Psoas muscle (tissue), 8 donors: ENCODE measurements around the gene BIRC3. TPM values are rescaled to one million over a fixed set of nuclear protein-coding genes. Genes with fewer than 3 reads are reported as not detected.

Experiments
- ATAC-seq, 4 donors: fragments of 200-7000 bp; cut with Tn5 transposase; one replicate each; pipeline ENCODE4 v1.9.1; 2020; ENCODE audit warnings: moderate library complexity in 3 of 4, mild to moderate bottlenecking in 2 of 4
- DNase-seq, 2 donors: peaks; one replicate each; pipeline ENCODE4 v3.0.0-alpha.2; 2020
- H3K27ac ChIP-seq: fragments of 200-600 bp; one replicate; pipeline ENCODE4 v1.8.0; 2022
- H3K27me3 ChIP-seq, 3 donors: fragments of 200-600 bp in 1 of 3; one replicate each; pipeline versions ENCODE4 v1.6.1 to v1.8.0; 2013 to 2022; ENCODE audit warnings: low read length in 2 of 3, mild to moderate bottlenecking in 2 of 3, moderate library complexity in 1 of 3; ENCODE audit not compliant: insufficient read depth in 3 of 3
- H3K36me3 ChIP-seq, 2 donors: fragments of 200-600 bp in 1 of 2; one replicate each; pipeline versions ENCODE4 v1.6.1 to v1.8.0; 2013 to 2022; ENCODE audit warnings: low read depth in 1 of 2, mild to moderate bottlenecking in 1 of 2, moderate library complexity in 1 of 2; ENCODE audit not compliant: insufficient read depth in 1 of 2
- H3K4me1 ChIP-seq: fragments of 200-600 bp; one replicate; pipeline ENCODE4 v1.8.0; 2022
- H3K4me3 ChIP-seq: fragments of 200-600 bp; one replicate; pipeline ENCODE4 v1.8.0; 2022; ENCODE audit warnings: mild to moderate bottlenecking
- H3K9me3 ChIP-seq: fragments of 200-600 bp; one replicate; pipeline ENCODE4 v1.8.0; 2022
- WGBS, 3 donors: extraction: QIAGEN DNeasy Blood & Tissue Kit; methylation state at CpG; one replicate each; pipeline versions ENCODE4 v1.1.6 to v1.1.7; 2013; 5-methylcytosine and 5-hydroxymethylcytosine counted together
- intact Hi-C, 2 donors: fragments of 100-400 bp; cut with DNase I; formaldehyde crosslinking; loops; one replicate each; pipeline versions ENCODE4 v1.11.0 to v1.14.2; 2022
- polyA plus RNA-seq, 3 donors: library from polyadenylated mRNA; stranded (reverse); fragments of 200-250 nt; gene quantifications; one replicate each; pipeline ENCODE4 v1.2.3, GENCODE V29; 2013
- total RNA-seq, 4 donors: library from RNA; stranded (reverse); fragmentation: NEBNext Ultra II Directional in 2 of 4; extraction: Animal tissue kit (Norgen Biotek cat#: 25700) in 2 of 4; gene quantifications; one replicate each; pipeline versions ENCODE4 v1.2.1 to v1.2.4, GENCODE V29; 2021 to 2023
- TF ChIP-seq, protein P1 (sequence below): fragments of 200-600 bp; IDR thresholded peaks from one replicate; pipeline ENCODE4 v1.8.0; 2022; ENCODE audit warnings: antibody characterized with exemption
- donor health status: healthy with polysubstance abuse.
- donor health status: DM: no; HTN: no; CAD: no; lungs with moderate emphysema.
- donor health status: Bipolar disorder and iron deficiency.
- donor health status: healthy.
- donor health status: DM: yes; HTN: yes; CAD: no.
- donor health status: DM: no; HTN: no; CAD: no.
- donor health status: DM: no; HTN: no; CAD: no.
- donor health status: DM: yes; HTN: yes; CAD: no.

BIRC3 gene
- total and polyA plus RNA-seq, 7 donors, result 0.97 to 3.8 (median 2.3) TPM

DNA sequence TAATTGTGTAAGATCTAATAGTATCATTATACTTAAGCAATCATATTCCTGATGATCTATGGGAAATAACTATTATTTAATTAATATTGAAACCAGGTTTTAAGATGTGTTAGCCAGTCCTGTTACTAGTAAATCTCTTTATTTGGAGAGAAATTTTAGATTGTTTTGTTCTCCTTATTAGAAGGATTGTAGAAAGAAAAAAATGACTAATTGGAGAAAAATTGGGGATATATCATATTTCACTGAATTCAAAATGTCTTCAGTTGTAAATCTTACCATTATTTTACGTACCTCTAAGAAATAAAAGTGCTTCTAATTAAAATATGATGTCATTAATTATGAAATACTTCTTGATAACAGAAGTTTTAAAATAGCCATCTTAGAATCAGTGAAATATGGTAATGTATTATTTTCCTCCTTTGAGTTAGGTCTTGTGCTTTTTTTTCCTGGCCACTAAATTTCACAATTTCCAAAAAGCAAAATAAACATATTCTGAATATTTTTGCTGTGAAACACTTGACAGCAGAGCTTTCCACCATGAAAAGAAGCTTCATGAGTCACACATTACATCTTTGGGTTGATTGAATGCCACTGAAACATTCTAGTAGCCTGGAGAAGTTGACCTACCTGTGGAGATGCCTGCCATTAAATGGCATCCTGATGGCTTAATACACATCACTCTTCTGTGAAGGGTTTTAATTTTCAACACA lies 6.4 kb downstream of the BIRC3 start:
- WGBS, 3 donors, result 86 to 96% (median 88%) methylated on average over 1 of the region's 1 CpG
- DNase-seq (no peak), ATAC-seq (no peak)
- Histone ChIP-seq H3K36me3 (peaks cover 0 to 12% of the 10 kb centered on the region in 2 donors), H3K9me3 (no peaks in the 10 kb centered on the region), H3K4me3 (no peak overlapping the region), H3K27me3 (no peaks in the 10 kb centered on the region), H3K4me1 (no peaks in the 10 kb centered on the region), H3K27ac (no peak overlapping the region)
- TF ChIP-seq, protein P1, sequence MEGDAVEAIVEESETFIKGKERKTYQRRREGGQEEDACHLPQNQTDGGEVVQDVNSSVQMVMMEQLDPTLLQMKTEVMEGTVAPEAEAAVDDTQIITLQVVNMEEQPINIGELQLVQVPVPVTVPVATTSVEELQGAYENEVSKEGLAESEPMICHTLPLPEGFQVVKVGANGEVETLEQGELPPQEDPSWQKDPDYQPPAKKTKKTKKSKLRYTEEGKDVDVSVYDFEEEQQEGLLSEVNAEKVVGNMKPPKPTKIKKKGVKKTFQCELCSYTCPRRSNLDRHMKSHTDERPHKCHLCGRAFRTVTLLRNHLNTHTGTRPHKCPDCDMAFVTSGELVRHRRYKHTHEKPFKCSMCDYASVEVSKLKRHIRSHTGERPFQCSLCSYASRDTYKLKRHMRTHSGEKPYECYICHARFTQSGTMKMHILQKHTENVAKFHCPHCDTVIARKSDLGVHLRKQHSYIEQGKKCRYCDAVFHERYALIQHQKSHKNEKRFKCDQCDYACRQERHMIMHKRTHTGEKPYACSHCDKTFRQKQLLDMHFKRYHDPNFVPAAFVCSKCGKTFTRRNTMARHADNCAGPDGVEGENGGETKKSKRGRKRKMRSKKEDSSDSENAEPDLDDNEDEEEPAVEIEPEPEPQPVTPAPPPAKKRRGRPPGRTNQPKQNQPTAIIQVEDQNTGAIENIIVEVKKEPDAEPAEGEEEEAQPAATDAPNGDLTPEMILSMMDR, result no peak
- intact Hi-C loops, result no loop called here

DNA sequence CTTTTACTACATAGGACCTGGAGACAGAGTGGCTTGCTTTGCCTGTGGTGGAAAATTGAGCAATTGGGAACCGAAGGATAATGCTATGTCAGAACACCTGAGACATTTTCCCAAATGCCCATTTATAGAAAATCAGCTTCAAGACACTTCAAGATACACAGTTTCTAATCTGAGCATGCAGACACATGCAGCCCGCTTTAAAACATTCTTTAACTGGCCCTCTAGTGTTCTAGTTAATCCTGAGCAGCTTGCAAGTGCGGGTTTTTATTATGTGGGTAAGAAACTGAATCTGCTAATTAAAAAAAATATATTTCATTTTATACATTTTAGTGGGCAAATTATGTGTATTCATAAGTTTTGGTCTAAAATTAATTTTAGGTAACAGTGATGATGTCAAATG lies 7.8 kb downstream of the BIRC3 start:
- Histone ChIP-seq H3K27ac (no peak overlapping the region), H3K27me3 (no peaks in the 10 kb centered on the region), H3K4me3 (no peak overlapping the region), H3K36me3 (peaks cover 0 to 20% of the 10 kb centered on the region in 2 donors), H3K9me3 (no peaks in the 10 kb centered on the region), H3K4me1 (no peaks in the 10 kb centered on the region)
- intact Hi-C loops, result no loop called here
- DNase-seq (no peak), ATAC-seq (no peak)
- WGBS, 3 donors, result 61 to 80% (median 64%) methylated on average over 3 of the region's 3 CpGs
- TF ChIP-seq, protein P1, result no peak

DNA sequence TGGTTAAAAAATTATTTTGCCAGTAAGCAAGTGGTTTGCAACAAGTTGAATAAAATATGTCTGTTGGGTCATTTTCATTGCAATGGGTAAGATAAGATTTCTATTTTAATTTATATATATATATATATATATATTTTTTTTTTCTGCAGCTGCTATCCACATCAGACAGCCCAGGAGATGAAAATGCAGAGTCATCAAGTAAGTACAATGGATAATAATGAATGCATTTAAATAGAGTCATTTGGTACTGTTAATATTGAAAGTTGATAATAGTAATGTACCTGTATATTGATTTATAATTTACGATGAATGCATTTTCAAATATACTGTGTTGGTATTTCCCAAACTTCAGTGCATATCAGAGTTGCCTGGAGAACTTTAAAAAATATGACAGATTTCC lies 11.5 kb downstream of the BIRC3 start:
- intact Hi-C loops, result no loop called here
- H3K27ac ChIP-seq, result no peak overlapping the region
- TF ChIP-seq, protein P1, result no peak
- 97 to 100% (median 100%) methylated on average over 1 of the region's 1 CpG for WGBS, 3 donors
- ATAC-seq (no peak), DNase-seq (no peak)
- H3K27me3 ChIP-seq, result no peaks in the 10 kb centered on the region
- no peaks in the 10 kb centered on the region for H3K4me1 ChIP-seq
- H3K36me3 ChIP-seq, result peaks cover 0 to 27% of the 10 kb centered on the region in 2 donors
- H3K4me3 ChIP-seq, result no peak overlapping the region
- H3K9me3 ChIP-seq, result no peaks in the 10 kb centered on the region

DNA sequence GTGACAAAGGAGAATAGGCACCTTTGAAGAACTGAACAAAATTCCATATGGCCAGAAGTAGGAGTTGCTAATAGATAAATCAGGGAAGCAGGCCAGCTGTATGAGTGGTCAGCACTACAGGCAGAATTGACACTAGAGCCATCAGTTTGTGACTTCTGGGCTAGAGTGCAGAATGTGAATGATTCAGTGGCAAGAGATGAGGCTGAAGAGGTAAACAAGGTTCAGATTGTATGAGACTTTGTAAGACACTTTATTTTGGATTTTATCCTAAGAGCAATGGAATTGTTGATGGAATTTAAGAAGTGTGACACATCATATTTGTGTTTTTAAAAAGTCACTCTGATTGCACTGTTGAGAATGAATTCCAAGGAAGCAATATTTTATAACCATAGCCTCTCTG lies 12.9 kb downstream of the BIRC3 start:
- DNase-seq (no peak), ATAC-seq (no peak)
- H3K36me3 ChIP-seq, result peaks cover 0 to 27% of the 10 kb centered on the region in 2 donors
- no peaks in the 10 kb centered on the region for H3K4me1 ChIP-seq
- intact Hi-C loops, result loop anchor here in 1 of 2 donors (5.0 kb wide), 1 partner anchor 38 kb away; no protein-coding TSS in a partner anchor
- no peak overlapping the region for H3K27ac ChIP-seq
- H3K27me3 ChIP-seq, result no peaks in the 10 kb centered on the region
- no peak overlapping the region for H3K4me3 ChIP-seq
- TF ChIP-seq, protein P1, result no peak
- no peaks in the 10 kb centered on the region for H3K9me3 ChIP-seq

DNA sequence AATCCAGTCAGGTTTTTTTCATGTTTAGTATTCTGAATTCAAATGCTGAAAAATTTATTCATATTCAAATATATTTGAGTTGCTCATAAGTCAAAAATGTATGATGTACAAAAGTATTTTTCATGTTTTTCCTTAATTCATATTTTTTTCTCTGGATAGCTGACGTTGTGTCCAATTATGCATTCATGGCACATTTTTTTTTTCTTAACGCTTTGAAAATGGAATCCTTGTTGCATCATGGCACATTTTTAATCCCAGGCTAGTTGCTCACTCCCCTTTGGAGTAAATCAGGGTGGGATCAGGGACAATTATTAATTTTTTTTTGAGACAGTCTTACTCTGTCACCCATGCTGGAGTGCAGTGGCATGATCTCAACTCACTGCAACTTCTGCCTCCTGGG lies 14.1 kb downstream of the BIRC3 start:
- ATAC-seq, result no peak
- 78 to 91% (median 82%) methylated on average over 2 of the region's 2 CpGs for WGBS, 3 donors
- H3K36me3 ChIP-seq, result peaks cover 0 to 28% of the 10 kb centered on the region in 2 donors

More for the DNA sequence above, 14.1 kb downstream of the BIRC3 start:
- H3K27me3 ChIP-seq, result no peaks in the 10 kb centered on the region
- no peak overlapping the region for H3K4me3 ChIP-seq
- DNase-seq, result no peak
- intact Hi-C loops, result loop anchor here in 1 of 2 donors (5.0 kb wide), 1 partner anchor 39 kb away; no protein-coding TSS in a partner anchor
- H3K27ac ChIP-seq, result no peak overlapping the region
- H3K9me3 ChIP-seq, result no peaks in the 10 kb centered on the region
- TF ChIP-seq, protein P1, result no peak
- no peaks in the 10 kb centered on the region for H3K4me1 ChIP-seq
